ENCODE results near the gene MCU. TPM values are rescaled to one million over a fixed set of nuclear protein-coding genes. Genes with fewer than 3 reads are reported as not detected.

MCU gene
- total and polyA plus RNA-seq, 2 of the 8 experiments (the other 6 are each of a cell fraction or from before 2014, with no cell fraction given), result 51.6 to 62.2 TPM

DNA sequence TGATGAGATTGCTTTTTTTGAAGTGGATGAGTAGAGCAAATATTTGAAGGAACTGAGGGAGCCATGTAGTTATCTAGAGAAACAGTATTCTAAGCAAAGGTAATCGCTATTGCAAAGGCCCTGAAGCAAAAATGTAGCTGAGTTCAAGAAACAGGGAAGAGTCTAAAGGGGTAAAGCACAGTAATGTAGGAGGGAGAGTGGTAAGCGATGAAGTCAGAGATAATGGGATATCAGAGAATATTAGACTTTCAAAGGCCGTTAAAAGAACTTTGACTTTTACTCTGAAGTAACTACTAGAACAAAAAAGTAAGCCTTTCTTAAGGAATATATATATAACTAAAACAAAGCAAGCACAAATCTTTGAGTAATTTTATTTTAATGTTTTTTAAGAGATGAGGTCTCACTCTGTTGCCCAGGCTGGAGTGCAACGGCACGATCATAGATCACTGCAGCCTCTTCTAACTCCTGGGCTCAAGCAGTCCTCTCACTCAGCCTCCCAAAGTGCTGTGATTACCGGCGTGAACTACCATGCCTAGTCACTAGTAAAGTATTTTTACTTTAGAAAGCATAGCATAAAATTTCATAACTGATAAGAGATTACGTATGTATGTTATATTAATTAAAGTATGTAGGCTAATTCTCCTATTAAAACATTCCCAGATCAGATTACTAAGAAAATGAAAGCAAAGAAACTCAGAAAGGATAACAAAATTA, 139.9 kb downstream of the MCU start:
- peaks cover 0 to 16% of the 10 kb centered on the region in 2 experiments; a peak in 2 of 4 replicates for H3K79me2 ChIP-seq (ENCODE audit: control insufficient read depth in 1 of 2, insufficient read depth in 2 of 2, low read length in 2 of 2)
- H4K8ac ChIP-seq (ENCODE audit: extremely low read depth, insufficient read depth, low read length), result no peak overlapping the region
- no peak for DNase-seq (ENCODE audit: low read depth in 1 of 2, low spot score in 2 of 2)
- no peak overlapping the region for H4K5ac ChIP-seq (ENCODE audit: insufficient read length, low read depth, low read length)
- no peak overlapping the region for H3K56ac ChIP-seq (replicated peaks; ENCODE audit: insufficient read length, low read depth, low read length)
- WGBS, 2 experiments (ENCODE audit: extremely low coverage in 1 of 2, insufficient coverage in 1 of 2, insufficient read length in 1 of 2, insufficient replicate concordance in 2 of 2, low coverage in 1 of 2, low lambda C conversion rate in 2 of 2, missing lambda C conversion rate in 1 of 2), result 92% methylated on average over 8 of the region's 8 CpGs; no CpG with 5 or more reads in 1 of the 2 experiments
- H4K20me1 ChIP-seq (replicated peaks in 1 of 2; ENCODE audit: control insufficient read depth in 1 of 2, insufficient read depth in 2 of 2, low read length in 2 of 2), result no peaks in the 10 kb centered on the region
- H3K9me3 ChIP-seq (ENCODE audit: insufficient read depth in 2 of 2, low read depth in 1 of 2, low read length in 1 of 2), result no peaks in the 10 kb centered on the region
- no peak overlapping the region for H2AFZ ChIP-seq (ENCODE audit: low read length)
- H3K4me1 ChIP-seq (replicated peaks in 1 of 4; ENCODE audit: control insufficient read depth in 3 of 4, insufficient read depth in 4 of 4, low read length in 3 of 4), result peaks cover 0 to 4% (median 1%) of the 10 kb centered on the region in 4 experiments; a peak in 1 of 7 replicates
- H3K27me3 ChIP-seq (replicated peaks in 1 of 4; ENCODE audit: control insufficient read depth in 3 of 4, extremely low read depth in 1 of 4, insufficient read depth in 3 of 4, low read length in 3 of 4), result no peaks in the 10 kb centered on the region
- H3K4me3 ChIP-seq (ENCODE audit: extremely low read depth in 1 of 4, insufficient read depth in 2 of 4, low read depth in 3 of 4, low read length in 4 of 4), result no peak overlapping the region
- H2BK12ac ChIP-seq (ENCODE audit: low read depth, low read length), result no peak overlapping the region
- H3K14ac ChIP-seq (ENCODE audit: insufficient read length), result no peak overlapping the region
- H3K9ac ChIP-seq (replicated peaks in 1 of 4; ENCODE audit: extremely low read depth in 1 of 4, low read depth in 3 of 4, low read length in 3 of 4), result no peak overlapping the region
- H3K27ac ChIP-seq (ENCODE audit: low read depth, low read length), result no peak overlapping the region
- H3K18ac ChIP-seq (ENCODE audit: extremely low read depth, low read length), result no peak overlapping the region
- CTCF ChIA-PET (ENCODE audit: partially characterized antibody), result no interaction called here
- POLR2A ChIA-PET (ENCODE audit: partially characterized antibody), result interaction anchor here (3.2 kb wide), 1 partner anchor 140 kb away, joined by 19 read pairs; the partner anchor contains the start of gene MCU
- no peak overlapping the region for H3K23ac ChIP-seq (ENCODE audit: insufficient read length)
- H2AK5ac ChIP-seq (ENCODE audit: low read depth, low read length), result no peak overlapping the region
- no peak overlapping the region for H4K91ac ChIP-seq (replicated peaks; ENCODE audit: insufficient read length, low read length)
- peaks cover 0 to 3% (median 0%) of the 10 kb centered on the region in 4 experiments; a peak in 1 of 8 replicates for H3K36me3 ChIP-seq (ENCODE audit: control insufficient read depth in 2 of 4, insufficient read depth in 4 of 4, low read length in 3 of 4)
- H2BK15ac ChIP-seq (ENCODE audit: low read length), result no peak overlapping the region
- H3K79me1 ChIP-seq (ENCODE audit: low read depth, low read length), result no peaks in the 10 kb centered on the region
- no peak overlapping the region for H2BK20ac ChIP-seq (ENCODE audit: low read length)
- no peak overlapping the region for H2BK120ac ChIP-seq (replicated peaks; ENCODE audit: low read depth, low read length)
- H3K4me2 ChIP-seq (ENCODE audit: insufficient read depth in 1 of 2, low read depth in 2 of 2, low read length in 2 of 2), result no peak overlapping the region
- no peaks in the 10 kb centered on the region for H3K23me2 ChIP-seq (ENCODE audit: low read depth, low read length)
- FAIRE-seq, result no peak
- no peak overlapping the region for H3K4ac ChIP-seq (replicated peaks; ENCODE audit: insufficient read length, low read depth, low read length)
- no peak overlapping the region for H2BK5ac ChIP-seq (ENCODE audit: low read depth, low read length)
- TF ChIP-seq YY1 (IDR thresholded peaks at IDR 0.05; ENCODE audit: low read depth, low read length), result no peak
- TF ChIP-seq CBX8 (IDR thresholded peaks at IDR 0.05; ENCODE audit: borderline replicate concordance, low read depth, low read length), result no peak
- no peak for TF ChIP-seq EP300 (IDR thresholded peaks at IDR 0.05; ENCODE audit: borderline replicate concordance in 1 of 2, low read depth in 2 of 2, low read length in 2 of 2)
- TF ChIP-seq, protein P1, sequence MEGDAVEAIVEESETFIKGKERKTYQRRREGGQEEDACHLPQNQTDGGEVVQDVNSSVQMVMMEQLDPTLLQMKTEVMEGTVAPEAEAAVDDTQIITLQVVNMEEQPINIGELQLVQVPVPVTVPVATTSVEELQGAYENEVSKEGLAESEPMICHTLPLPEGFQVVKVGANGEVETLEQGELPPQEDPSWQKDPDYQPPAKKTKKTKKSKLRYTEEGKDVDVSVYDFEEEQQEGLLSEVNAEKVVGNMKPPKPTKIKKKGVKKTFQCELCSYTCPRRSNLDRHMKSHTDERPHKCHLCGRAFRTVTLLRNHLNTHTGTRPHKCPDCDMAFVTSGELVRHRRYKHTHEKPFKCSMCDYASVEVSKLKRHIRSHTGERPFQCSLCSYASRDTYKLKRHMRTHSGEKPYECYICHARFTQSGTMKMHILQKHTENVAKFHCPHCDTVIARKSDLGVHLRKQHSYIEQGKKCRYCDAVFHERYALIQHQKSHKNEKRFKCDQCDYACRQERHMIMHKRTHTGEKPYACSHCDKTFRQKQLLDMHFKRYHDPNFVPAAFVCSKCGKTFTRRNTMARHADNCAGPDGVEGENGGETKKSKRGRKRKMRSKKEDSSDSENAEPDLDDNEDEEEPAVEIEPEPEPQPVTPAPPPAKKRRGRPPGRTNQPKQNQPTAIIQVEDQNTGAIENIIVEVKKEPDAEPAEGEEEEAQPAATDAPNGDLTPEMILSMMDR (IDR thresholded peaks at IDR 0.05; ENCODE audit: control extremely low read depth in 1 of 3, insufficient read depth in 1 of 3, low read depth in 1 of 3, low read length in 3 of 3), result no peak
- no peak for TF ChIP-seq HDAC2 (IDR thresholded peaks at IDR 0.05; ENCODE audit: borderline replicate concordance in 1 of 2, low read depth in 2 of 2, low read length in 2 of 2)
- TF ChIP-seq POLR2A (IDR thresholded peaks at IDR 0.05; ENCODE audit: control extremely low read depth in 1 of 2, low read depth in 2 of 2, low read length in 2 of 2), result no peak
- TF ChIP-seq TAF7 (optimal IDR thresholded peaks at IDR 0.05; ENCODE audit: borderline replicate concordance, low read depth, low read length), result no peak
- TF ChIP-seq, protein P2, sequence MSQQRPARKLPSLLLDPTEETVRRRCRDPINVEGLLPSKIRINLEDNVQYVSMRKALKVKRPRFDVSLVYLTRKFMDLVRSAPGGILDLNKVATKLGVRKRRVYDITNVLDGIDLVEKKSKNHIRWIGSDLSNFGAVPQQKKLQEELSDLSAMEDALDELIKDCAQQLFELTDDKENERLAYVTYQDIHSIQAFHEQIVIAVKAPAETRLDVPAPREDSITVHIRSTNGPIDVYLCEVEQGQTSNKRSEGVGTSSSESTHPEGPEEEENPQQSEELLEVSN (IDR thresholded peaks at IDR 0.05), result no peak
- no peak for TF ChIP-seq MAFK (IDR thresholded peaks at IDR 0.05; ENCODE audit: low read depth, low read length)
